ENCODE measurements around the gene PRKN.

DNA sequence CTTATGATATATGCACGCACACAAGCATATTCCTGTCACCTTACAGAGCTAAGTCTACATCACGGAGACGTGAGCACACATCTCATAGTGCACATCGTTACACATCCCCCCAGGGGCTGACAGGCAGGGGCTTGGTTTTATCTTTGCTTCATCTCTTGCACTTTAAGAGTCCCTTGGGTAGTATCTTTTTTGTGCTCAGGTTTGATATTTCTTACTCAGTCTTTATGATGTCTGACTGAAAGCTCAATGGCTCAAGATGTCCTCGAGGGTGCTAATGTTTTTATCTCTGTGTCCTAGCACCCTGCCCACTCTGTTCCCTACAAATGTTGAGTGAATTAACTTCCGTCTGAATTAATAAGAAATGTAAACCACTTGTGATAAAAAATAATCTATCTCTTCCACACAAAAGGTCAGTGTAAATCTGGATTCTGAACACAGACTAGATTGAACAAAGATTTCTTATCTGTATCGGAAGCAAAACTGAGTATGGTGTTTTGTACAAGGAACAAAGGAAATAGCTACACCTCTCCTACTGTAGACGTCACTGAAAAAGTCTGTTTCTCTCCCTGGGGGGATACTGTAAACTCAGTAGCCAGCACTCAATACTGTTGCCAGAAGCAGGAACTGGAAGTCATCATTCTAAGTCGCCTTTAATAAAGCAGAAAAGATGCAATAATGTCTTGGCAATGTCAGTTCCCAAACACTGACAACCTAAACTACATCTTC, 195.1 kb downstream of the PRKN start:
- TF ChIP-seq LEF1 (IDR thresholded peaks at IDR 0.05; ENCODE audit: borderline replicate concordance) (no peak), ELF4 (IDR thresholded peaks at IDR 0.05) (no peak), NFRKB (IDR thresholded peaks at IDR 0.05) (no peak), SUZ12 (IDR thresholded peaks at IDR 0.05) (no peak), ARNT (IDR thresholded peaks at IDR 0.05) (no peak), FOXA1 (IDR thresholded peaks at IDR 0.05) (no peak), ZNF384 (IDR thresholded peaks at IDR 0.05) (no peak), FOXM1 (IDR thresholded peaks at IDR 0.05; ENCODE audit: borderline replicate concordance) (no peak), FOXK2 (IDR thresholded peaks at IDR 0.05) (no peak), SP1 (IDR thresholded peaks at IDR 0.05) (no peak), BHLHE40 (IDR thresholded peaks at IDR 0.05; ENCODE audit: borderline replicate concordance) (no peak), L3MBTL2 (conservative IDR thresholded peaks at IDR 0.05) (no peak)

All from HEK293T (cell line).